HFFc6 (cell line): ENCODE data around the gene HP. TPM values are rescaled to one million over a fixed set of nuclear protein-coding genes. Genes with fewer than 3 reads are reported as not detected.
"Not testable (repeated sequence)": the region's sequence is repeated elsewhere in the genome, so short reads cannot be mapped to it uniquely, and the experiment has no call there.

Experiments
- DNase-seq: peaks from one replicate; pipeline ENCODE4 v3.0.0-alpha.2; 2018
- H3K27ac Mint-ChIP-seq: 2 replicates; pipeline ENCODE4 v1.8.0; 2020; ENCODE audit warnings: mild to moderate bottlenecking, mixed read lengths
- H3K27me3 Mint-ChIP-seq: 2 replicates; pipeline ENCODE4 v1.8.0; 2021; ENCODE audit warnings: mild to moderate bottlenecking, moderate library complexity, mixed read lengths; ENCODE audit not compliant: insufficient read depth
- H3K36me3 Mint-ChIP-seq: 2 replicates; pipeline ENCODE4 v1.8.0; 2021; ENCODE audit warnings: low read depth, mixed read lengths
- H3K4me1 Mint-ChIP-seq: 2 replicates; pipeline ENCODE4 v1.8.0; 2020; ENCODE audit warnings: low read depth, mixed read lengths
- H3K4me3 Mint-ChIP-seq: 2 replicates; pipeline ENCODE4 v1.8.0; 2020; ENCODE audit warnings: mild to moderate bottlenecking, moderate library complexity, mixed read lengths
- H3K9me3 Mint-ChIP-seq: 2 replicates; pipeline ENCODE4 v1.8.0; 2020; ENCODE audit warnings: mild to moderate bottlenecking, mixed read lengths
- CTCF ChIP-seq: fragments of 200-600 bp; sonication (generic); IDR thresholded peaks from 2 replicates; pipeline ENCODE4 v1.5.0; 2021; ENCODE audit warnings: antibody characterized with exemption, mild to moderate bottlenecking
- long read RNA-seq: library from polyadenylated mRNA; unstranded; transcript quantifications from one replicate; pipeline ENCODE4 v2.0.0, GENCODE V29; 2019
- total RNA-seq, 6 experiments: library from RNA; stranded (reverse); fragmentation: NEBNext Ultra II Directional; extraction: Animal tissue kit (Norgen Biotek cat#: 25700); gene quantifications; 2 replicates in 1 of 6; 3 replicates in 5 of 6; pipeline ENCODE4 v1.2.3, GENCODE V29; 2021

The HP gene
- total RNA-seq: not detected
- long read RNA-seq: 0 reads

- H3K9me3 Mint-ChIP-seq, DNase-seq, H3K27me3 Mint-ChIP-seq, H3K36me3 Mint-ChIP-seq, H3K4me3 Mint-ChIP-seq, H3K27ac Mint-ChIP-seq, H3K4me1 Mint-ChIP-seq: not testable (repeated sequence)
Observed at GRCh38 chr16:72054254-72054847, at the start of gene HP. Gene HP (plus strand): TSS chr16:72054505. CDS start chr16:72054653, 148 bp downstream.

- peak overlapping the region; percentile 96 for H3K4me3 Mint-ChIP-seq
- H3K27ac Mint-ChIP-seq, H3K27me3 Mint-ChIP-seq, H3K9me3 Mint-ChIP-seq, DNase-seq: not testable (repeated sequence)
- peaks cover 14% of the 10 kb centered on the region for H3K4me1 Mint-ChIP-seq
- H3K36me3 Mint-ChIP-seq: peaks cover 11% of the 10 kb centered on the region
Observed at GRCh38 chr16:72008065-72008423, 46.3 kb upstream of the HP start.

- Mint-ChIP-seq H3K27me3 (peaks cover 4% of the 10 kb centered on the region), H3K4me3 (peak within 1 kb of the TSS; percentile 96), H3K4me1 (peaks cover 20% of the 10 kb centered on the region), H3K27ac (peak within 1 kb of the TSS; percentile 82), H3K36me3 (peaks cover 11% of the 10 kb centered on the region), H3K9me3 (no peaks in the 10 kb centered on the region)
- peak; percentile 98 for DNase-seq
- no peak for TF ChIP-seq CTCF
Observed at GRCh38 chr16:72008424-72009216, 45.7 kb upstream of the HP start, which contains the start of gene DHODH. Gene DHODH (plus strand): TSS chr16:72008744. CDS start chr16:72008765, 21 bp downstream.

- Mint-ChIP-seq H3K4me3 (peak overlapping the region; percentile 67), H3K4me1 (peaks cover 22% of the 10 kb centered on the region), H3K9me3 (no peaks in the 10 kb centered on the region), H3K36me3 (peaks cover 11% of the 10 kb centered on the region), H3K27ac (peak overlapping the region; percentile 16; the same call in 1 of the 2 replicates), H3K27me3 (peaks cover 2% of the 10 kb centered on the region)
- no peak for TF ChIP-seq CTCF
- DNase-seq: no peak
Observed at GRCh38 chr16:72009779-72010178, 44.5 kb upstream of the HP start.

GRCh38 chr16:72012607-72013006 is 41.7 kb upstream of the HP start:
- Mint-ChIP-seq H3K9me3 (no peaks in the 10 kb centered on the region), H3K4me3 (no peak overlapping the region), H3K27ac (no peak overlapping the region), H3K4me1 (peaks cover 22% of the 10 kb centered on the region), H3K36me3 (peaks cover 11% of the 10 kb centered on the region), H3K27me3 (peaks cover 1% of the 10 kb centered on the region; the same call in 1 of the 2 replicates)
- DNase-seq: no peak
- no peak for TF ChIP-seq CTCF

GRCh38 chr16:72013389-72013788 is 40.9 kb upstream of the HP start:
- Mint-ChIP-seq H3K36me3 (peaks cover 11% of the 10 kb centered on the region), H3K27ac (no peak overlapping the region), H3K4me3 (no peak overlapping the region), H3K27me3 (peaks cover 1% of the 10 kb centered on the region; the same call in 1 of the 2 replicates), H3K9me3 (no peaks in the 10 kb centered on the region), H3K4me1 (peaks cover 21% of the 10 kb centered on the region)
- no peak for DNase-seq
- no peak for TF ChIP-seq CTCF
